Liver (tissue), 9 donors: ENCODE results near the gene TNNI3. TPM values are rescaled to one million over a fixed set of nuclear protein-coding genes. Genes with fewer than 3 reads are reported as not detected.

Experiments
- DNase-seq: peaks from one replicate; pipeline ENCODE4 v3.0.0-alpha.2; 2017; ENCODE audit warnings: low spot score
- H3K27ac ChIP-seq, 2 donors: one replicate each; pipeline ENCODE4 v1.7.0; 2013; ENCODE audit warnings: inconsistent platforms in 2 of 2, low read length in 2 of 2, control low read depth in 1 of 2, low read depth in 1 of 2, mild to moderate bottlenecking in 1 of 2
- H3K27me3 ChIP-seq, 4 donors: one replicate each; pipeline versions ENCODE4 v1.6.1 to v1.7.0; 2013; ENCODE audit warnings: low read length in 3 of 4, inconsistent platforms in 1 of 4, mild to moderate bottlenecking in 1 of 4, moderate library complexity in 1 of 4; ENCODE audit not compliant: control insufficient read depth in 4 of 4, insufficient read depth in 4 of 4
- H3K36me3 ChIP-seq, 4 donors: one replicate each; pipeline versions ENCODE4 v1.6.1 to v1.7.0; 2013; ENCODE audit warnings: low read length in 3 of 4, mild to moderate bottlenecking in 3 of 4, low read depth in 1 of 4, moderate library complexity in 1 of 4; ENCODE audit not compliant: control insufficient read depth in 4 of 4, insufficient read depth in 3 of 4
- H3K4me1 ChIP-seq, 4 donors: one replicate each; pipeline versions ENCODE4 v1.6.1 to v1.7.0; 2013; ENCODE audit warnings: low read length in 3 of 4, mild to moderate bottlenecking in 3 of 4, moderate library complexity in 1 of 4; ENCODE audit not compliant: control insufficient read depth in 4 of 4, insufficient read depth in 4 of 4
- H3K4me3 ChIP-seq, 3 donors: one replicate each; pipeline versions ENCODE4 v1.6.1 to v1.7.0; 2013; ENCODE audit warnings: low read length in 3 of 3, control low read depth in 1 of 3, low read depth in 1 of 3, mild to moderate bottlenecking in 1 of 3
- H3K9ac ChIP-seq, 2 donors: one replicate each; pipeline ENCODE4 v1.7.0; 2013; ENCODE audit warnings: low read length in 2 of 2, mild to moderate bottlenecking in 2 of 2, moderate library complexity in 2 of 2, control low read depth in 1 of 2, low read depth in 1 of 2
- H3K9me3 ChIP-seq, 4 donors: one replicate each; pipeline versions ENCODE4 v1.6.1 to v1.7.0; 2013; ENCODE audit warnings: low read length in 3 of 4; ENCODE audit not compliant: control insufficient read depth in 4 of 4
- CTCF ChIP-seq: fragments of 150-350 bp; IDR thresholded peaks from 2 replicates; pipeline ENCODE4 v1.5.1; 2017; ENCODE audit warnings: improper control_type of control experiment, low read depth, low read length; ENCODE audit not compliant: missing input control
- EGR1 ChIP-seq, 2 donors: IDR thresholded peaks; 2 replicates each; pipeline ENCODE4 v1.6.1; 2016 to 2018; ENCODE audit warnings: antibody characterized with exemption in 2 of 2, low read depth in 2 of 2
- FOXA1 ChIP-seq: IDR thresholded peaks from 2 replicates; pipeline ENCODE4 v1.6.1; 2016; ENCODE audit warnings: antibody characterized with exemption
- FOXA2 ChIP-seq: IDR thresholded peaks from 2 replicates; pipeline ENCODE4 v1.6.1; 2016; ENCODE audit warnings: antibody characterized with exemption
- GABPA ChIP-seq, 2 donors: IDR thresholded peaks in 1 of 2; conservative IDR thresholded peaks in 1 of 2; 2 replicates each; pipeline ENCODE4 v1.6.1; 2016; ENCODE audit warnings: antibody characterized with exemption in 2 of 2, mild to moderate bottlenecking in 1 of 2, moderate library complexity in 1 of 2
- HNF4G ChIP-seq: IDR thresholded peaks from 2 replicates; pipeline ENCODE4 v1.6.1; 2016; ENCODE audit warnings: antibody characterized with exemption
- NR2F2 ChIP-seq: IDR thresholded peaks from 2 replicates; pipeline ENCODE4 v1.6.1; 2016; ENCODE audit warnings: antibody characterized with exemption
- RAD21 ChIP-seq, 2 donors: IDR thresholded peaks; 2 replicates each; pipeline ENCODE4 v1.6.1; 2016; ENCODE audit warnings: antibody characterized with exemption in 2 of 2, mild to moderate bottlenecking in 2 of 2
- REST ChIP-seq: IDR thresholded peaks from 2 replicates; pipeline ENCODE4 v1.6.1; 2016; ENCODE audit warnings: antibody characterized with exemption, mild to moderate bottlenecking
- RXRA ChIP-seq, 2 donors: IDR thresholded peaks; 2 replicates each; pipeline ENCODE4 v1.6.1; 2017 to 2018; ENCODE audit warnings: antibody characterized with exemption in 2 of 2, mild to moderate bottlenecking in 1 of 2
- SP1 ChIP-seq: IDR thresholded peaks from 2 replicates; pipeline ENCODE4 v1.6.1; 2018; ENCODE audit warnings: antibody characterized with exemption, mild to moderate bottlenecking
- TAF1 ChIP-seq: conservative IDR thresholded peaks from 2 replicates; pipeline ENCODE4 v1.6.1; 2016; ENCODE audit warnings: antibody characterized with exemption, mild to moderate bottlenecking
- YY1 ChIP-seq: IDR thresholded peaks from 2 replicates; pipeline ENCODE4 v1.6.1; 2016; ENCODE audit warnings: antibody characterized with exemption, mild to moderate bottlenecking
- ZBTB33 ChIP-seq: IDR thresholded peaks from 2 replicates; pipeline ENCODE4 v1.6.1; 2016; ENCODE audit warnings: antibody characterized with exemption
- WGBS: extraction: QIAGEN DNeasy Blood & Tissue Kit; methylation state at CpG from one replicate; pipeline ENCODE4 v1.1.7; 2013; 5-methylcytosine and 5-hydroxymethylcytosine counted together
- polyA plus RNA-seq, 2 donors: library from polyadenylated mRNA; stranded (reverse) in 1 of 2; unstranded in 1 of 2; fragments of 200-250 nt in 1 of 2; fragments of >200 nt in 1 of 2; fragmentation: Nextera tagmentation in 1 of 2; extraction: Ambion mirVana in 1 of 2; gene quantifications; one replicate each; pipeline versions ENCODE4 v1.2.1 to v1.2.3, GENCODE V29; 2013 to 2015
- total RNA-seq, 2 donors: library from RNA; depleted of rRNA; stranded (reverse); fragments of >200 nt; gene quantifications; one replicate each; pipeline ENCODE4 v1.2.3, GENCODE V29; 2014
- donor health status: healthy.
- donor health status: healthy.
- donor health status: healthy.
- donor health status: healthy.
- donor health status: healthy.

TNNI3 gene
- total and polyA plus RNA-seq, 4 donors = not detected

GRCh38 chr19:55153652-55154264 is 3.8 kb downstream of the TNNI3 start:
- Histone ChIP-seq H3K4me1 (no peaks in the 10 kb centered on the region), H3K27me3 (peaks cover 0 to 4% (median 1%) of the 10 kb centered on the region in 4 donors)
- no peak for DNase-seq

More at GRCh38 chr19:55153652-55154264, 3.8 kb downstream of the TNNI3 start:
- H3K27ac ChIP-seq = no peak overlapping the region
- H3K9me3 ChIP-seq = no peaks in the 10 kb centered on the region
- H3K36me3 ChIP-seq = no peaks in the 10 kb centered on the region
- H3K4me3 ChIP-seq = no peak overlapping the region
- H3K9ac ChIP-seq = no peak overlapping the region
- 79% methylated on average over 12 of the region's 12 CpGs for WGBS
- no peak for TF ChIP-seq NR2F2
- TF ChIP-seq CTCF = no peak
- TF ChIP-seq RAD21 (IDR thresholded peaks at IDR 0.05) = no peak
- TF ChIP-seq SP1 = no peak
- TF ChIP-seq GABPA (IDR thresholded peaks at IDR 0.05 in 1 of 2, conservative IDR thresholded peaks at IDR 0.05 in 1 of 2) = no peak
- TF ChIP-seq RXRA (IDR thresholded peaks at IDR 0.05) = no peak
- no peak for TF ChIP-seq TAF1
- no peak for TF ChIP-seq FOXA1
- TF ChIP-seq ZBTB33 = no peak
- no peak for TF ChIP-seq EGR1 (IDR thresholded peaks at IDR 0.05; ENCODE audit: low read depth in 2 of 2)
- TF ChIP-seq YY1 = no peak
- TF ChIP-seq FOXA2 = no peak
- no peak for TF ChIP-seq HNF4G
- TF ChIP-seq REST = no peak
